Stimulated activated naive B cell treated with anti-CD40 and anti-IgM and Interleukin-4, amounts not matched to agents 10 μg/mL and 1 μg/mL and 100 μg/mL, for 72 hours (primary cell): ENCODE data around the gene ATP8A2.

Experiments
- ATAC-seq, 2 donors: fragments of 150-1000 bp; cut with Tn5 transposase; replicated peaks; 2 replicates each; pipeline ENCODE4 v1.10.0; 2021; ENCODE audit warnings: moderate library complexity in 1 of 2
- DNase-seq: peaks from one replicate; pipeline ENCODE4 v3.0.0; 2021
- H3K27ac Mint-ChIP-seq: one replicate; pipeline ENCODE4 v1.8.0; 2022; ENCODE audit warnings: mild to moderate bottlenecking, mixed read lengths
- H3K27me3 Mint-ChIP-seq, 2 donors: one replicate each; pipeline ENCODE4 v1.8.0; 2022; ENCODE audit warnings: mixed read lengths in 2 of 2
- H3K36me3 Mint-ChIP-seq, 2 donors: one replicate each; pipeline ENCODE4 v1.8.0; 2022; ENCODE audit warnings: mixed read lengths in 2 of 2, mild to moderate bottlenecking in 1 of 2
- H3K4me1 Mint-ChIP-seq, 2 donors: one replicate each; pipeline ENCODE4 v1.8.0; 2022; ENCODE audit warnings: mixed read lengths in 2 of 2, mild to moderate bottlenecking in 1 of 2
- H3K4me3 Mint-ChIP-seq, 2 donors: one replicate each; pipeline ENCODE4 v1.8.0; 2022; ENCODE audit warnings: mild to moderate bottlenecking in 2 of 2, mixed read lengths in 2 of 2, moderate library complexity in 1 of 2
- H3K9me3 Mint-ChIP-seq, 2 donors: one replicate each; pipeline ENCODE4 v1.8.0; 2022; ENCODE audit warnings: mixed read lengths in 2 of 2, mild to moderate bottlenecking in 1 of 2

ATP8A2 gene

GRCh38 chr13:25876247-25876646 is 504.5 kb downstream of the ATP8A2 start:
- Mint-ChIP-seq H3K27me3 (peaks cover 2 to 12% of the 10 kb centered on the region in 2 donors), H3K4me3 (no peak overlapping the region), H3K9me3 (peaks cover 2 to 7% of the 10 kb centered on the region in 2 donors), H3K27ac (no peak overlapping the region), H3K4me1 (peaks cover 0 to 2% of the 10 kb centered on the region in 2 donors), H3K36me3 (no peaks in the 10 kb centered on the region)
- DNase-seq (no peak), ATAC-seq (no peak)

- no peaks in the 10 kb centered on the region for H3K9me3 Mint-ChIP-seq
- H3K27me3 Mint-ChIP-seq, result peaks cover 4 to 8% of the 10 kb centered on the region in 2 donors
- DNase-seq (no peak), ATAC-seq (no peak)
- H3K4me1 Mint-ChIP-seq, result peaks cover 0 to 2% of the 10 kb centered on the region in 2 donors
- no peak overlapping the region for H3K4me3 Mint-ChIP-seq
- H3K36me3 Mint-ChIP-seq, result no peaks in the 10 kb centered on the region
- no peak overlapping the region for H3K27ac Mint-ChIP-seq
Observed at GRCh38 chr13:25879466-25879865, 507.7 kb downstream of the ATP8A2 start.

- H3K9me3 Mint-ChIP-seq, result no peaks in the 10 kb centered on the region
- ATAC-seq (no peak), DNase-seq (no peak)
- no peaks in the 10 kb centered on the region for H3K4me1 Mint-ChIP-seq
- H3K4me3 Mint-ChIP-seq, result no peak overlapping the region
- no peaks in the 10 kb centered on the region for H3K36me3 Mint-ChIP-seq
- peaks cover 8 to 9% of the 10 kb centered on the region in 2 donors for H3K27me3 Mint-ChIP-seq
- H3K27ac Mint-ChIP-seq, result peak overlapping the region; percentile 20
Observed at GRCh38 chr13:25881136-25881926, 509.6 kb downstream of the ATP8A2 start.

- ATAC-seq (no peak), DNase-seq (no peak)
- no peak overlapping the region for H3K27ac Mint-ChIP-seq
- H3K9me3 Mint-ChIP-seq, result no peaks in the 10 kb centered on the region
- no peaks in the 10 kb centered on the region for H3K4me1 Mint-ChIP-seq
- peaks cover 8 to 9% of the 10 kb centered on the region in 2 donors for H3K27me3 Mint-ChIP-seq
- H3K36me3 Mint-ChIP-seq, result no peaks in the 10 kb centered on the region
- no peak overlapping the region for H3K4me3 Mint-ChIP-seq
Observed at GRCh38 chr13:25881971-25882451, 510.2 kb downstream of the ATP8A2 start.

GRCh38 chr13:25882466-25883357 is 510.9 kb downstream of the ATP8A2 start:
- H3K27ac Mint-ChIP-seq, result no peak overlapping the region
- no peaks in the 10 kb centered on the region for H3K9me3 Mint-ChIP-seq
- H3K4me1 Mint-ChIP-seq, result no peaks in the 10 kb centered on the region
- no peak for DNase-seq
- no peak for ATAC-seq
- peaks cover 8 to 9% of the 10 kb centered on the region in 2 donors for H3K27me3 Mint-ChIP-seq
- H3K36me3 Mint-ChIP-seq, result no peaks in the 10 kb centered on the region
- H3K4me3 Mint-ChIP-seq, result no peak overlapping the region

GRCh38 chr13:25885418-25885817 is 513.6 kb downstream of the ATP8A2 start:
- ATAC-seq, result no peak
- Mint-ChIP-seq H3K27ac (no peak overlapping the region), H3K4me3 (no peak overlapping the region), H3K9me3 (no peaks in the 10 kb centered on the region), H3K4me1 (no peaks in the 10 kb centered on the region), H3K27me3 (peaks cover 5 to 8% of the 10 kb centered on the region in 2 donors), H3K36me3 (no peaks in the 10 kb centered on the region)
- no peak for DNase-seq

GRCh38 chr13:25886438-25887214 is 514.9 kb downstream of the ATP8A2 start:
- H3K36me3 Mint-ChIP-seq, result no peaks in the 10 kb centered on the region
- DNase-seq, result no peak
- no peak overlapping the region for H3K27ac Mint-ChIP-seq
- no peak overlapping the region for H3K4me3 Mint-ChIP-seq
- ATAC-seq, result peak; percentile 45 to 62
- no peaks in the 10 kb centered on the region for H3K9me3 Mint-ChIP-seq
- peaks cover 2 to 5% of the 10 kb centered on the region in 2 donors for H3K27me3 Mint-ChIP-seq
- no peaks in the 10 kb centered on the region for H3K4me1 Mint-ChIP-seq

- Mint-ChIP-seq H3K4me1 (no peaks in the 10 kb centered on the region), H3K4me3 (no peak overlapping the region), H3K9me3 (no peaks in the 10 kb centered on the region), H3K27me3 (peaks cover 0 to 5% of the 10 kb centered on the region in 2 donors), H3K36me3 (no peaks in the 10 kb centered on the region), H3K27ac (peak overlapping the region; percentile 5)
- ATAC-seq (no peak), DNase-seq (no peak)
Observed at GRCh38 chr13:25887962-25888655, 516.3 kb downstream of the ATP8A2 start.

- Mint-ChIP-seq H3K4me1 (no peaks in the 10 kb centered on the region), H3K27ac (no peak overlapping the region), H3K4me3 (no peak overlapping the region), H3K9me3 (no peaks in the 10 kb centered on the region), H3K36me3 (no peaks in the 10 kb centered on the region), H3K27me3 (no peaks in the 10 kb centered on the region)
- ATAC-seq, result no peak
- DNase-seq, result no peak
Observed at GRCh38 chr13:25890671-25891212, 519.0 kb downstream of the ATP8A2 start.

GRCh38 chr13:25898991-25899390 is 527.2 kb downstream of the ATP8A2 start:
- DNase-seq (no peak), ATAC-seq (no peak)
- no peak overlapping the region for H3K27ac Mint-ChIP-seq
- H3K4me3 Mint-ChIP-seq, result no peak overlapping the region
- H3K9me3 Mint-ChIP-seq, result peaks cover 5 to 10% of the 10 kb centered on the region in 2 donors
- H3K36me3 Mint-ChIP-seq, result peaks cover 0 to 4% of the 10 kb centered on the region in 2 donors
- peaks cover 4 to 7% of the 10 kb centered on the region in 2 donors for H3K4me1 Mint-ChIP-seq
- peaks cover 20 to 29% of the 10 kb centered on the region in 2 donors for H3K27me3 Mint-ChIP-seq

- H3K9me3 Mint-ChIP-seq, result peaks cover 5 to 10% of the 10 kb centered on the region in 2 donors
- ATAC-seq (no peak), DNase-seq (no peak)
- H3K36me3 Mint-ChIP-seq, result peaks cover 0 to 4% of the 10 kb centered on the region in 2 donors
- peak overlapping the region; percentile 16 for H3K27ac Mint-ChIP-seq
- H3K4me3 Mint-ChIP-seq, result no peak overlapping the region
- peaks cover 4 to 7% of the 10 kb centered on the region in 2 donors for H3K4me1 Mint-ChIP-seq
- H3K27me3 Mint-ChIP-seq, result peaks cover 20 to 29% of the 10 kb centered on the region in 2 donors
Observed at GRCh38 chr13:25899464-25899863, 527.7 kb downstream of the ATP8A2 start.

- DNase-seq (no peak), ATAC-seq (no peak)
- H3K9me3 Mint-ChIP-seq, result peaks cover 5 to 10% of the 10 kb centered on the region in 2 donors
- H3K27ac Mint-ChIP-seq, result peak overlapping the region; percentile 40
- H3K4me3 Mint-ChIP-seq, result no peak overlapping the region
- H3K36me3 Mint-ChIP-seq, result peaks cover 0 to 4% of the 10 kb centered on the region in 2 donors
- H3K4me1 Mint-ChIP-seq, result peaks cover 4 to 7% of the 10 kb centered on the region in 2 donors
- peaks cover 20 to 29% of the 10 kb centered on the region in 2 donors for H3K27me3 Mint-ChIP-seq
Observed at GRCh38 chr13:25899952-25900351, 528.2 kb downstream of the ATP8A2 start.
